ENCODE data around the gene TIMP4. TPM values are rescaled to one million over a fixed set of nuclear protein-coding genes. Genes with fewer than 3 reads are reported as not detected.

Gene TIMP4
- total RNA-seq, 1 donor from 2014 or later = 0.18 TPM

DNA sequence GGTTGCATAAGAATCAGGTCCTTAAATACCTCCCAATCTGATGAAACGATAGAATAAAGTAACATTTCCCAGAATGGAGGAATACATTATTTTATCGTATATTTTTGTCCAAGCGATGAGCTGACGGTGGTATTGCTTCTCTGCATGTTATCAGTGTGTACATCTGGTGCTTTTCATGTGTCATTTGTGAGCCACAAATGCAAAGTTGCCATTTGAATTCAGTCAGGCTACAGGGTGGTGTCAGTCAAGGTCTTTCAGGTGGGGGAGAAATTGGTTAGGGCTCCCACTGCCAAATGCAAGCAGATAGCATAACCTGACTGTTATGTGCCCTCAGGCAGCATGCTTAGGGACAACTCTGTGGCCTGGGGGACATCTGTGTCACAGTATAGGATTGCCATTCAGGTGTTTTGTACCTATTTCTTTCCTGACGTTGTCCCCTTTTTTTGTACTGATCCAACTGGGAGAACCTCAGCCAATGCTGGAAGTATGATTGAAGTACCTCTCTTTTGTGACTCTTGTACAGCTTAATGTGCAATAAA, 26.5 kb upstream of the TIMP4 start:
- no peaks in the 10 kb centered on the region for H3K36me3 Mint-ChIP-seq
- TF ChIP-seq, protein P1, sequence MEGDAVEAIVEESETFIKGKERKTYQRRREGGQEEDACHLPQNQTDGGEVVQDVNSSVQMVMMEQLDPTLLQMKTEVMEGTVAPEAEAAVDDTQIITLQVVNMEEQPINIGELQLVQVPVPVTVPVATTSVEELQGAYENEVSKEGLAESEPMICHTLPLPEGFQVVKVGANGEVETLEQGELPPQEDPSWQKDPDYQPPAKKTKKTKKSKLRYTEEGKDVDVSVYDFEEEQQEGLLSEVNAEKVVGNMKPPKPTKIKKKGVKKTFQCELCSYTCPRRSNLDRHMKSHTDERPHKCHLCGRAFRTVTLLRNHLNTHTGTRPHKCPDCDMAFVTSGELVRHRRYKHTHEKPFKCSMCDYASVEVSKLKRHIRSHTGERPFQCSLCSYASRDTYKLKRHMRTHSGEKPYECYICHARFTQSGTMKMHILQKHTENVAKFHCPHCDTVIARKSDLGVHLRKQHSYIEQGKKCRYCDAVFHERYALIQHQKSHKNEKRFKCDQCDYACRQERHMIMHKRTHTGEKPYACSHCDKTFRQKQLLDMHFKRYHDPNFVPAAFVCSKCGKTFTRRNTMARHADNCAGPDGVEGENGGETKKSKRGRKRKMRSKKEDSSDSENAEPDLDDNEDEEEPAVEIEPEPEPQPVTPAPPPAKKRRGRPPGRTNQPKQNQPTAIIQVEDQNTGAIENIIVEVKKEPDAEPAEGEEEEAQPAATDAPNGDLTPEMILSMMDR (IDR thresholded peaks at IDR 0.05; ENCODE audit: unreplicated experiment) = no peak
- peaks cover 3% of the 10 kb centered on the region for H3K9me3 Mint-ChIP-seq
- H3K4me3 Mint-ChIP-seq = no peak overlapping the region
- DNase-seq (ENCODE audit: low spot score in 2 of 2, unreplicated experiment in 2 of 2) = no peak
- H3K4me1 Mint-ChIP-seq = peaks cover 21% of the 10 kb centered on the region
- no peaks in the 10 kb centered on the region for H3K27me3 Mint-ChIP-seq (ENCODE audit: low read depth)
- no peak overlapping the region for H3K27ac Mint-ChIP-seq

DNA sequence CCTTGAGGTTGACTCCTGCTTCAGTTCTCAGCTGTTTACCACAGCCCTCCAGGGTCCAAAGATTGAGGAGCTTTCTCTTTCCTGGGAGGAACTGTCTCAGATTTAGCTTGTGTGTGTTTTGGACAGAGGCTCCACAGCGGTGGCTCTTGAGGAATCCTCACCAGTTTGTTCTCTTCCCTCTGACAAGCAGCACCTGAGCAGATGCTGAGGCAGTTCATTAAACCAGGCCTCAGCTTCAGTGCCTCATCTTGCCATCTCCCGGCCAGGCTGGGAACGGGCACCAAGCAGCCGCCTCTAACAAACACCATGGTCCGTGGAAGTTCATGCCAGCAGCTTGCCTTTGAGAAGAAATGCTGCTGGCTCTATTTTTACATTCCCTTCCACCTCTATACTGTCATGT, 25.8 kb upstream of the TIMP4 start:
- Mint-ChIP-seq H3K4me1 (peaks cover 23% of the 10 kb centered on the region), H3K9me3 (peaks cover 3% of the 10 kb centered on the region), H3K36me3 (no peaks in the 10 kb centered on the region), H3K27ac (no peak overlapping the region), H3K4me3 (no peak overlapping the region), H3K27me3 (ENCODE audit: low read depth) (no peaks in the 10 kb centered on the region)
- TF ChIP-seq, protein P1 (IDR thresholded peaks at IDR 0.05; ENCODE audit: unreplicated experiment) = no peak
- DNase-seq (ENCODE audit: low spot score in 2 of 2, unreplicated experiment in 2 of 2) = no peak

DNA sequence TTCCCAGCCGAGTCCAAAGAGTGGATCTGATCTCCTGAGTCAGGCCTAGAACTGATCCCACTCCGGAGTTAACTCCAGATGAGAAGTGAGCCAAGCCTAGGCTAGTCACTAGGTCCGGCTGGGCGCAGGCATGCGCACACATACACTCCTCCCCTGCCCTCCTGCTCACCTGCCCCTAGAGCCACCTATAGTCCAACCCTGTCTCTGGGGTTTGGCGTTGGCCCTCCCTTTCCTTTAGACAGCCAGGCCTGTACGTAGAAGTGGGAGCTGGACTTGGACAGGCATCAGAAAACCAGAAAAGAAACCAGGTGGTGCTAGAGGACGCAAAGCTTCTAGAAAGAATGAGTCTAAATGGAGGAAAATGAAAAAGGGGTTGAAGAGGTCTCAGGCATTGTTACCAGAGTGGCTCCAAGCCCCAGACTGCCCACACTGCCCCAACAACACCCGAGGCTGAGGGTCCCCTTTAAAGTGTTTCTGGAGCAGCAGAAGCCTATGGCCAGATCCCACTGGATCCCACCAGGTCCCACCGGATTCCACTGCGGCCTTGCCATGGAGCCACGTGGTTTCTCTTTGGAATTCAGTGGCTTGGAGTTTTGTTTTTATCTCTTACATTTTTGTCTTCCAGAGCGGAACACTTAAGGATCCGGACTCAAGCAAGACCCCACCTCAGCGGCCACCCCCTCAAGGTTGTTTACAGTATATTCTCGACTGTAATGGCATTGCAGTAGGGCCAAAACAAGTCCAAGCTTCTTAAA, 24.2 kb upstream of the TIMP4 start:
- Mint-ChIP-seq H3K4me3 (no peak overlapping the region), H3K36me3 (no peaks in the 10 kb centered on the region), H3K27ac (no peak overlapping the region), H3K27me3 (ENCODE audit: low read depth) (no peaks in the 10 kb centered on the region), H3K9me3 (peaks cover 3% of the 10 kb centered on the region), H3K4me1 (peaks cover 13% of the 10 kb centered on the region)
- no peak for DNase-seq (ENCODE audit: low spot score in 2 of 2, unreplicated experiment in 2 of 2)
- TF ChIP-seq, protein P1 (IDR thresholded peaks at IDR 0.05; ENCODE audit: unreplicated experiment) = no peak

DNA sequence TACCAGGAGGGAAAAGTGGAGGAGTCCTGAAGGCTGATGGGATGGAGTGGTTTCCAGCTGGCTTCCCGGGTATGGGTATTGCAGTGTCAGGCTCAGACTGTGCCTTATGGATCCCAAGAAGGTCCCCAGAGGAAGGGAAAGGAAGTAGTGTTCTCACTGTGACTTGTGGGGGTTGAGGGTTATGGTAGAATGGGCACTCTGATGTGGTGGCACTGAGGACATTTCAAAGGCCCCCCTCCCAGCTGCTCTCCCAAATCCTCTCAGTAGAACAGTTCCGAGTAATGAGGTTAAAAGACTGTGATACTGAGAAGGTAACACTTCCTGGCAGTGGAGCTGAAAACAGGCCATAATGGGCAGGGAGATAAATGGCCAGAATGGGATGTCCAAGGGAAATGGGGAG, 23.1 kb upstream of the TIMP4 start:
- Mint-ChIP-seq H3K36me3 (no peaks in the 10 kb centered on the region), H3K4me1 (peaks cover 7% of the 10 kb centered on the region), H3K4me3 (no peak overlapping the region), H3K27me3 (ENCODE audit: low read depth) (no peaks in the 10 kb centered on the region), H3K9me3 (peaks cover 3% of the 10 kb centered on the region), H3K27ac (no peak overlapping the region)
- TF ChIP-seq, protein P1 (IDR thresholded peaks at IDR 0.05; ENCODE audit: unreplicated experiment) = no peak
- no peak for DNase-seq (ENCODE audit: low spot score in 2 of 2, unreplicated experiment in 2 of 2)

DNA sequence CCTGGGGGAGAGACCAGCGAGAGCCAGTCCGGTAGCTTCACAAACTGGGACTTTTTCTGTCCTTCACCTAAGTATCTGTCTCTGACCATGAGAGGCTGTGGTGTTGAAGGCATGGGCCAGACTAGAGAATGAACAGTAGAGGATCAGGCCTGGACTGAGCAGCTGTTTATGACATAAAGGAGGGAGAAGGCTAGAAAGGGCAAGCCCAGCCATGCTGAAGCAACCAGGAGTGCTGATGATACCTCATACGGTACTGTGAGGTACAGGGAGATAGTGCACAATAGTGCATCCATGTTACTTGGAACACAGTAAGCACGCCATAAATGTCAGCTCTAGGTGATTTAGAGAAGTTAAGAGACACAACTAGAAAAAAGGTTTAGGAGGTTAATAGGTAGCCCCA, 22.6 kb upstream of the TIMP4 start:
- H3K4me3 Mint-ChIP-seq = no peak overlapping the region
- no peaks in the 10 kb centered on the region for H3K27me3 Mint-ChIP-seq (ENCODE audit: low read depth)
- peaks cover 3% of the 10 kb centered on the region for H3K9me3 Mint-ChIP-seq
- H3K36me3 Mint-ChIP-seq = no peaks in the 10 kb centered on the region
- peaks cover 7% of the 10 kb centered on the region for H3K4me1 Mint-ChIP-seq
- no peak for DNase-seq (ENCODE audit: low spot score in 2 of 2, unreplicated experiment in 2 of 2)
- no peak overlapping the region for H3K27ac Mint-ChIP-seq
- TF ChIP-seq, protein P1 (IDR thresholded peaks at IDR 0.05; ENCODE audit: unreplicated experiment) = no peak
